OCI-LY3 (cell line): ENCODE measurements around the gene H2BK1.

Experiments used
- EZH2phosphoT487 ChIP-seq: fragments of 200-600 bp; shearing (Covaris generic); IDR thresholded peaks from 2 replicates; pipeline ENCODE4 v1.6.1; 2018; ENCODE audit warnings: antibody characterized with exemption, mixed run types, low read depth
- TF ChIP-seq, protein P1 (sequence below): fragments of 200-600, 300-600 bp; sonication (generic); IDR thresholded peaks from 2 replicates; pipeline ENCODE4 v1.5.1; 2014; ENCODE audit warnings: antibody characterized with exemption, low read length, low read depth

DNA sequence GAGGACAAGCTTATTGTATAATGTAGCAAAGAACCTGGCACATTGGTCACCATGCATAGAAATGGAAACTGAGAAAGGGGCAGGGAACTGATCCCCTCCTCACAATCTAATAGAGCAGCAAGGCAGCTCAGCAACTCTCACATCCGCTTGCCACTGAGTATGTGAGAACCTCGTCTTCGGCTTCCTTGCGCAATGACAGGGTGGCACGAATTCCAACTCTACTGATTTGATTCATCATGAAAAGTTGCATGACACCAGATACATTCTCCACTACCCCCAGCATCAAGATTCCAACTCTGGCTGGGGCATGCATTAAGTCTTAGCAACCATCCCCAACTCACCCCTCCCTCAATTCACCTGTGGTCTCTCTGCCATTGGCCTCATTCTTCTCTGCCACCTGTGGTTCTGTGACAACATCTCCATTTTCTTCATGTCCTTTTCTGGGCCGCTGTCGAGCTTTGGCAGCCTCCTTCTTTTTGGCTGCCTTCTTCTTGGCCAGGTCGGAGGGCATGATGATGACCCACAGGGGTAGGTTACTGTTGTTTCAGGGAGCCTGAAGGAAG is 15.7 kb upstream of the H2BK1 start:
- TF ChIP-seq, protein P1, sequence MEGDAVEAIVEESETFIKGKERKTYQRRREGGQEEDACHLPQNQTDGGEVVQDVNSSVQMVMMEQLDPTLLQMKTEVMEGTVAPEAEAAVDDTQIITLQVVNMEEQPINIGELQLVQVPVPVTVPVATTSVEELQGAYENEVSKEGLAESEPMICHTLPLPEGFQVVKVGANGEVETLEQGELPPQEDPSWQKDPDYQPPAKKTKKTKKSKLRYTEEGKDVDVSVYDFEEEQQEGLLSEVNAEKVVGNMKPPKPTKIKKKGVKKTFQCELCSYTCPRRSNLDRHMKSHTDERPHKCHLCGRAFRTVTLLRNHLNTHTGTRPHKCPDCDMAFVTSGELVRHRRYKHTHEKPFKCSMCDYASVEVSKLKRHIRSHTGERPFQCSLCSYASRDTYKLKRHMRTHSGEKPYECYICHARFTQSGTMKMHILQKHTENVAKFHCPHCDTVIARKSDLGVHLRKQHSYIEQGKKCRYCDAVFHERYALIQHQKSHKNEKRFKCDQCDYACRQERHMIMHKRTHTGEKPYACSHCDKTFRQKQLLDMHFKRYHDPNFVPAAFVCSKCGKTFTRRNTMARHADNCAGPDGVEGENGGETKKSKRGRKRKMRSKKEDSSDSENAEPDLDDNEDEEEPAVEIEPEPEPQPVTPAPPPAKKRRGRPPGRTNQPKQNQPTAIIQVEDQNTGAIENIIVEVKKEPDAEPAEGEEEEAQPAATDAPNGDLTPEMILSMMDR = no peak
- TF ChIP-seq EZH2phosphoT487 = no peak
